Nucleus accumbens (tissue), 56 donors: ENCODE measurements around the gene PPP1R11.
"Not testable (repeated sequence)": the region's sequence is repeated elsewhere in the genome, so short reads cannot be mapped to it uniquely, and the experiment has no call there.

ENCODE experiments used
- DNase-seq, 56 donors: peaks; one replicate each; lab custom pipeline; 2025; lab: John Stamatoyannopoulos, UW

PPP1R11 gene

GRCh38 chr6:30066577-30067459, at the start of gene PPP1R11:
TSS of gene PPP1R11 (plus strand) at chr6:30067198. CDS start at chr6:30067411, 213 bp downstream.
- DNase-seq, result peak; percentile 74 to 100 (median 99)

- no peak for DNase-seq
These were observed 47.2 kb upstream of the PPP1R11 start for GRCh38 chr6:30019819-30020218.

- no peak for DNase-seq
These were observed 46.4 kb upstream of the PPP1R11 start for GRCh38 chr6:30020626-30021025.

GRCh38 chr6:30022189-30022588, 44.8 kb upstream of the PPP1R11 start:
- no peak for DNase-seq

- DNase-seq, result not testable (repeated sequence)
These were observed 44.3 kb upstream of the PPP1R11 start for GRCh38 chr6:30022712-30023111.

GRCh38 chr6:30025186-30025585, 41.8 kb upstream of the PPP1R11 start:
- no peak for DNase-seq

- no peak for DNase-seq
These were observed 37.4 kb upstream of the PPP1R11 start for GRCh38 chr6:30029588-30029987.

GRCh38 chr6:30031381-30031780, 35.6 kb upstream of the PPP1R11 start:
- DNase-seq, result no peak

GRCh38 chr6:30033440-30033839, 33.6 kb upstream of the PPP1R11 start:
- DNase-seq, result not testable (repeated sequence)

- no peak for DNase-seq
These were observed 31.2 kb upstream of the PPP1R11 start for GRCh38 chr6:30035784-30036183.

- no peak for DNase-seq
These were observed 29.7 kb upstream of the PPP1R11 start for GRCh38 chr6:30037182-30037788.

- DNase-seq, result no peak
These were observed 25.8 kb upstream of the PPP1R11 start for GRCh38 chr6:30041221-30041620.

- DNase-seq, result no peak
These were observed 25.2 kb upstream of the PPP1R11 start for GRCh38 chr6:30041821-30042220.

GRCh38 chr6:30042476-30042875, 24.5 kb upstream of the PPP1R11 start:
- no peak for DNase-seq

GRCh38 chr6:30042914-30043313, 24.1 kb upstream of the PPP1R11 start:
- DNase-seq, result no peak

- DNase-seq, result no peak
These were observed 23.3 kb upstream of the PPP1R11 start for GRCh38 chr6:30043744-30044143.

- DNase-seq, result no peak
These were observed 22.4 kb upstream of the PPP1R11 start for GRCh38 chr6:30044630-30045029.

- no peak for DNase-seq
These were observed 19.8 kb upstream of the PPP1R11 start for GRCh38 chr6:30047220-30047619.

GRCh38 chr6:30053682-30054081, 13.3 kb upstream of the PPP1R11 start:
- DNase-seq, result no peak

GRCh38 chr6:30055513-30055912, 11.5 kb upstream of the PPP1R11 start:
- DNase-seq, result no peak

GRCh38 chr6:30060606-30061091, 6.3 kb upstream of the PPP1R11 start:
- peak in 20 of 56 donors; percentile 13 to 78 (median 46) for DNase-seq
